ENCODE data around the gene DYNLRB2. TPM values are rescaled to one million over a fixed set of nuclear protein-coding genes. Genes with fewer than 3 reads are reported as not detected.

Gene DYNLRB2
- total RNA-seq, 1 experiment from 2014 or later = not detected

DNA sequence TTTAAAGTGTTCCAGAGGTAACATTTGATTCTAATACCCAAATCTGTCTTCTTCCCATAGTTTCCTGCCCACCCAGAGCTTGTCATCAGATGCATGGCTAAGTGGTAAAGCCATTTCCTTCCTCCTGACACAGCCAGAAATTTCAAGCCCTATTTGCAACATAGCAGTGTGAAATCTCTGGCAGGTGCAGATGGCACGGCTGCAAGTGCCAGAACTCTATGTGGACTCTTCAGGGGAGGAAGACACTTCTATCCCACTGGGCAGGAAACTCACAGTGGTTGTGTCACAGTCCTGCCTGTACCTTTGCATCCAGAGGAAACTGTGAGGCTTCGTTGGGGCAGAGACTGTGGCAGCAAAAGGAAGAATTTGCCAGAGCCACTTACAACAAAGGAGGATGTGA lies 13.2 kb downstream of the DYNLRB2 start:
- BruUV-seq (replicated peaks) = no TSS peak
- Mint-ChIP-seq H3K4me3 (ENCODE audit: unreplicated experiment) (no peak overlapping the region), H3K9me3 (ENCODE audit: unreplicated experiment) (no peaks in the 10 kb centered on the region), H3K36me3 (ENCODE audit: insufficient read depth, unreplicated experiment) (no peaks in the 10 kb centered on the region), H3K27ac (ENCODE audit: low read depth, unreplicated experiment) (no peak overlapping the region), H3K4me1 (ENCODE audit: insufficient read depth, unreplicated experiment) (no peaks in the 10 kb centered on the region), H3K27me3 (ENCODE audit: insufficient read depth, unreplicated experiment) (no peaks in the 10 kb centered on the region)
- no peak for DNase-seq (ENCODE audit: unreplicated experiment)
- ChIA-PET POLR2A (no interaction called here), CTCF (interaction anchor here (0.7 to 1.3 kb wide), 3 partner anchors 27 to 102 kb away, joined by 3 read pairs; no protein-coding TSS in a partner anchor)
- intact Hi-C loops (cut with micrococcal nuclease) = no loop called here
- TF ChIP-seq CTCF (IDR thresholded peaks at IDR 0.05; ENCODE audit: unreplicated experiment) = no peak

GRCh38 chr16:80556481-80556880 lies 15.7 kb downstream of the DYNLRB2 start:
- no peak for DNase-seq (ENCODE audit: unreplicated experiment)
- Mint-ChIP-seq H3K27me3 (ENCODE audit: insufficient read depth, unreplicated experiment) (no peaks in the 10 kb centered on the region), H3K4me3 (ENCODE audit: unreplicated experiment) (no peak overlapping the region), H3K36me3 (ENCODE audit: insufficient read depth, unreplicated experiment) (no peaks in the 10 kb centered on the region), H3K27ac (ENCODE audit: low read depth, unreplicated experiment) (no peak overlapping the region), H3K4me1 (ENCODE audit: insufficient read depth, unreplicated experiment) (no peaks in the 10 kb centered on the region), H3K9me3 (ENCODE audit: unreplicated experiment) (no peaks in the 10 kb centered on the region)
- no peak for TF ChIP-seq CTCF (IDR thresholded peaks at IDR 0.05; ENCODE audit: unreplicated experiment)
- POLR2A ChIA-PET = no interaction called here
- BruUV-seq (replicated peaks) = no TSS peak
- CTCF ChIA-PET = no interaction called here
- intact Hi-C loops (cut with micrococcal nuclease) = no loop called here

DNA sequence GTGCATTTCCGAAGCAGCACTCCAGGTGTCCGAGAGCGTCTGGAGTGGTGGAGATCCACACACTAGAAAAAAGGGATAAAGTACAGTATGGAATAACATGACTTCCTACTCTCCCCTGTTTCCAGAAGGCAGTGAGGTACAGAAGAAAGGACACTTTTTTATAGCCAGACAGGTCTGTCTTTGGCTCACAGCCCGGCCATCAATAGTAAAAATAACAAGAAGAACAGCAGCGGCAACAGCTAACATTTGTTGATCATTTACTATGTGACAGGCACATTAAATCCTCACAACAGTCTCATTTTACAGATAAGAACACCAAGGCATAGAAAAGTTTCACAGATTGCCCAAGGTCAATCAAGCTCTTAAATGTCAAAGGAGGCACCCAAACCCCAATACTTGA lies 16.2 kb downstream of the DYNLRB2 start:
- ChIA-PET CTCF (interaction anchor here (0.6 kb wide), 2 partner anchors 212 to 269 kb away, joined by 3 read pairs; no protein-coding TSS in a partner anchor), POLR2A (no interaction called here)
- no TSS peak for BruUV-seq (replicated peaks)
- intact Hi-C loops (cut with micrococcal nuclease) = no loop called here
- no peaks in the 10 kb centered on the region for H3K36me3 Mint-ChIP-seq (ENCODE audit: insufficient read depth, unreplicated experiment)
- no peak for TF ChIP-seq CTCF (IDR thresholded peaks at IDR 0.05; ENCODE audit: unreplicated experiment)
- DNase-seq (ENCODE audit: unreplicated experiment) = no peak
- no peaks in the 10 kb centered on the region for H3K27me3 Mint-ChIP-seq (ENCODE audit: insufficient read depth, unreplicated experiment)
- H3K9me3 Mint-ChIP-seq (ENCODE audit: unreplicated experiment) = no peaks in the 10 kb centered on the region
- no peak overlapping the region for H3K27ac Mint-ChIP-seq (ENCODE audit: low read depth, unreplicated experiment)
- no peaks in the 10 kb centered on the region for H3K4me1 Mint-ChIP-seq (ENCODE audit: insufficient read depth, unreplicated experiment)
- H3K4me3 Mint-ChIP-seq (ENCODE audit: unreplicated experiment) = no peak overlapping the region

- BruUV-seq (replicated peaks) = no TSS peak
- intact Hi-C loops (cut with micrococcal nuclease) = no loop called here
- CTCF ChIA-PET = interaction anchor here (0.6 to 2.1 kb wide), 3 partner anchors 32 to 1311 kb away, joined by 3 to 7 read pairs (median 5); no protein-coding TSS in a partner anchor
- H3K27ac Mint-ChIP-seq (ENCODE audit: low read depth, unreplicated experiment) = no peak overlapping the region
- H3K4me1 Mint-ChIP-seq (ENCODE audit: insufficient read depth, unreplicated experiment) = no peaks in the 10 kb centered on the region
- no peaks in the 10 kb centered on the region for H3K36me3 Mint-ChIP-seq (ENCODE audit: insufficient read depth, unreplicated experiment)
- DNase-seq (ENCODE audit: unreplicated experiment) = no peak
- no peak overlapping the region for H3K4me3 Mint-ChIP-seq (ENCODE audit: unreplicated experiment)
- POLR2A ChIA-PET = no interaction called here
- H3K9me3 Mint-ChIP-seq (ENCODE audit: unreplicated experiment) = no peaks in the 10 kb centered on the region
- no peaks in the 10 kb centered on the region for H3K27me3 Mint-ChIP-seq (ENCODE audit: insufficient read depth, unreplicated experiment)
- TF ChIP-seq CTCF (IDR thresholded peaks at IDR 0.05; ENCODE audit: unreplicated experiment) = no peak
These were observed 18.6 kb downstream of the DYNLRB2 start for GRCh38 chr16:80559369-80559768.
